ENCODE measurements around the gene SLC22A14. TPM values are rescaled to one million over a fixed set of nuclear protein-coding genes. Genes with fewer than 3 reads are reported as not detected.

The SLC22A14 gene
- total RNA-seq, 1 experiment from 2014 or later: 0.14 TPM

GRCh38 chr3:38257583-38257982, 24.5 kb upstream of the SLC22A14 start:
- Histone ChIP-seq H3K27me3 (replicated peaks; ENCODE audit: control insufficient read depth, insufficient read depth, low read length) (no peaks in the 10 kb centered on the region), H3K36me3 (ENCODE audit: control insufficient read depth, insufficient read depth, low read length) (no peaks in the 10 kb centered on the region; the same call in 1 of the 2 replicates), H3K4me1 (no peaks in the 10 kb centered on the region), H3K9me3 (no peaks in the 10 kb centered on the region), H3K4me3 (ENCODE audit: low read depth, low read length) (no peak overlapping the region)
- no peak overlapping the region for H3K4me3 Mint-ChIP-seq (ENCODE audit: unreplicated experiment)
- H3K27me3 Mint-ChIP-seq (ENCODE audit: insufficient read depth, unreplicated experiment): no peaks in the 10 kb centered on the region
- no TSS peak for BruUV-seq (replicated peaks)
- no peak for TF ChIP-seq CTCF (IDR thresholded peaks at IDR 0.05; ENCODE audit: insufficient read depth in 1 of 2, low read depth in 1 of 2, low read length in 1 of 2, severe bottlenecking in 1 of 2, unreplicated experiment in 1 of 2)
- H3K27ac Mint-ChIP-seq (ENCODE audit: unreplicated experiment): no peak overlapping the region
- H3K9me3 Mint-ChIP-seq (ENCODE audit: unreplicated experiment): no peaks in the 10 kb centered on the region
- H3K4me1 Mint-ChIP-seq (ENCODE audit: low read depth, unreplicated experiment): peaks cover 4% of the 10 kb centered on the region
- intact Hi-C loops (cut with micrococcal nuclease; ENCODE audit: unreplicated experiment): no loop called here
- CTCF ChIA-PET: no interaction called here
- POLR2A ChIA-PET: no interaction called here
- peaks cover 15% of the 10 kb centered on the region for H3K36me3 Mint-ChIP-seq (ENCODE audit: insufficient read depth, unreplicated experiment)
- DNase-seq: no peak

GRCh38 chr3:38260474-38260873, 21.6 kb upstream of the SLC22A14 start:
- H3K27me3 Mint-ChIP-seq (ENCODE audit: insufficient read depth, unreplicated experiment): no peaks in the 10 kb centered on the region
- no peaks in the 10 kb centered on the region for H3K9me3 Mint-ChIP-seq (ENCODE audit: unreplicated experiment)
- no peak overlapping the region for H3K4me3 Mint-ChIP-seq (ENCODE audit: unreplicated experiment)
- no peak for TF ChIP-seq CTCF (IDR thresholded peaks at IDR 0.05; ENCODE audit: insufficient read depth in 1 of 2, low read depth in 1 of 2, low read length in 1 of 2, severe bottlenecking in 1 of 2, unreplicated experiment in 1 of 2)
- Histone ChIP-seq H3K36me3 (ENCODE audit: control insufficient read depth, insufficient read depth, low read length) (no peaks in the 10 kb centered on the region), H3K9me3 (no peaks in the 10 kb centered on the region), H3K27me3 (replicated peaks; ENCODE audit: control insufficient read depth, insufficient read depth, low read length) (no peaks in the 10 kb centered on the region), H3K4me1 (no peaks in the 10 kb centered on the region), H3K4me3 (ENCODE audit: low read depth, low read length) (no peak overlapping the region)
- no peak for DNase-seq
- ChIA-PET CTCF (no interaction called here), POLR2A (no interaction called here)
- H3K4me1 Mint-ChIP-seq (ENCODE audit: low read depth, unreplicated experiment): peaks cover 4% of the 10 kb centered on the region
- no peak overlapping the region for H3K27ac Mint-ChIP-seq (ENCODE audit: unreplicated experiment)
- intact Hi-C loops (cut with micrococcal nuclease; ENCODE audit: unreplicated experiment): no loop called here
- BruUV-seq (replicated peaks): no TSS peak
- H3K36me3 Mint-ChIP-seq (ENCODE audit: insufficient read depth, unreplicated experiment): peaks cover 4% of the 10 kb centered on the region

- Mint-ChIP-seq H3K36me3 (ENCODE audit: insufficient read depth, unreplicated experiment) (peaks cover 10% of the 10 kb centered on the region), H3K27ac (ENCODE audit: unreplicated experiment) (no peak overlapping the region), H3K4me3 (ENCODE audit: unreplicated experiment) (no peak overlapping the region), H3K4me1 (ENCODE audit: low read depth, unreplicated experiment) (peaks cover 6% of the 10 kb centered on the region), H3K27me3 (ENCODE audit: insufficient read depth, unreplicated experiment) (no peaks in the 10 kb centered on the region), H3K9me3 (ENCODE audit: unreplicated experiment) (no peaks in the 10 kb centered on the region)
- intact Hi-C loops (cut with micrococcal nuclease; ENCODE audit: unreplicated experiment): no loop called here
- Histone ChIP-seq H3K9me3 (no peaks in the 10 kb centered on the region), H3K27me3 (replicated peaks; ENCODE audit: control insufficient read depth, insufficient read depth, low read length) (no peaks in the 10 kb centered on the region), H3K36me3 (ENCODE audit: control insufficient read depth, insufficient read depth, low read length) (no peaks in the 10 kb centered on the region), H3K4me3 (ENCODE audit: low read depth, low read length) (no peak overlapping the region), H3K4me1 (no peaks in the 10 kb centered on the region)
- CTCF ChIA-PET: no interaction called here
- DNase-seq: no peak
- TF ChIP-seq CTCF (IDR thresholded peaks at IDR 0.05; ENCODE audit: insufficient read depth in 1 of 2, low read depth in 1 of 2, low read length in 1 of 2, severe bottlenecking in 1 of 2, unreplicated experiment in 1 of 2): no peak
- BruUV-seq (replicated peaks): no TSS peak
- POLR2A ChIA-PET: no interaction called here
Observed at GRCh38 chr3:38264353-38264771, 17.7 kb upstream of the SLC22A14 start.

Data from Caco-2 (cell line).